Measurements from ENCODE around the gene ANO6.
"Not testable (repeated sequence)": the region's sequence is repeated elsewhere in the genome, so short reads cannot be mapped to it uniquely, and the experiment has no call there.

DNA sequence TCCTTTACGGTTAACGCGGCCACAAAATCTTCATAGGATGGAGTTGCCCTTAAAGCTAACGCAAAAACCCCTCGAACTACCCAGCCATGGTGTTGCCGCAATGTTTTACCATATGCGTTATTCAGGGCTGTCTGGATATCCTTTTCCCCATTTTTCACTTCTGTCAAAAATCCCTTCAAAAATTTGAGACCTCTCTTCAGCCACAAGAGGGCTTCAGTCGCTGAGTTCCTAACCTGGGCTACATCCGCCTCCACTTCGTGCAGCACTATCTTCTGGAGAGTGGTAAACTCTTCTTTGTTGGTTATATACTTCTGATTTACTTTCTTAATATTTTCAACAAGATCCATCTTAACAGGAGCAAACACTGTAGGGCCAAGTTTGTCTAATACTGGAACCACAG, 42.6 kb upstream of the ANO6 start:
- TF ChIP-seq, protein P1, sequence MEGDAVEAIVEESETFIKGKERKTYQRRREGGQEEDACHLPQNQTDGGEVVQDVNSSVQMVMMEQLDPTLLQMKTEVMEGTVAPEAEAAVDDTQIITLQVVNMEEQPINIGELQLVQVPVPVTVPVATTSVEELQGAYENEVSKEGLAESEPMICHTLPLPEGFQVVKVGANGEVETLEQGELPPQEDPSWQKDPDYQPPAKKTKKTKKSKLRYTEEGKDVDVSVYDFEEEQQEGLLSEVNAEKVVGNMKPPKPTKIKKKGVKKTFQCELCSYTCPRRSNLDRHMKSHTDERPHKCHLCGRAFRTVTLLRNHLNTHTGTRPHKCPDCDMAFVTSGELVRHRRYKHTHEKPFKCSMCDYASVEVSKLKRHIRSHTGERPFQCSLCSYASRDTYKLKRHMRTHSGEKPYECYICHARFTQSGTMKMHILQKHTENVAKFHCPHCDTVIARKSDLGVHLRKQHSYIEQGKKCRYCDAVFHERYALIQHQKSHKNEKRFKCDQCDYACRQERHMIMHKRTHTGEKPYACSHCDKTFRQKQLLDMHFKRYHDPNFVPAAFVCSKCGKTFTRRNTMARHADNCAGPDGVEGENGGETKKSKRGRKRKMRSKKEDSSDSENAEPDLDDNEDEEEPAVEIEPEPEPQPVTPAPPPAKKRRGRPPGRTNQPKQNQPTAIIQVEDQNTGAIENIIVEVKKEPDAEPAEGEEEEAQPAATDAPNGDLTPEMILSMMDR (conservative IDR thresholded peaks at IDR 0.05; ENCODE audit: low read depth, low read length), result peak; percentile 55
- TF ChIP-seq EZH2 (IDR thresholded peaks at IDR 0.05; ENCODE audit: borderline replicate concordance, low read depth, low read length, poor library complexity, severe bottlenecking), result not testable (repeated sequence)
